Measurements from ENCODE around the gene PAX5. TPM values are rescaled to one million over a fixed set of nuclear protein-coding genes. Genes with fewer than 3 reads are reported as not detected.

PAX5 gene
- total and polyA plus RNA-seq, 5 donors: 0.03 TPM; not detected in 4

DNA sequence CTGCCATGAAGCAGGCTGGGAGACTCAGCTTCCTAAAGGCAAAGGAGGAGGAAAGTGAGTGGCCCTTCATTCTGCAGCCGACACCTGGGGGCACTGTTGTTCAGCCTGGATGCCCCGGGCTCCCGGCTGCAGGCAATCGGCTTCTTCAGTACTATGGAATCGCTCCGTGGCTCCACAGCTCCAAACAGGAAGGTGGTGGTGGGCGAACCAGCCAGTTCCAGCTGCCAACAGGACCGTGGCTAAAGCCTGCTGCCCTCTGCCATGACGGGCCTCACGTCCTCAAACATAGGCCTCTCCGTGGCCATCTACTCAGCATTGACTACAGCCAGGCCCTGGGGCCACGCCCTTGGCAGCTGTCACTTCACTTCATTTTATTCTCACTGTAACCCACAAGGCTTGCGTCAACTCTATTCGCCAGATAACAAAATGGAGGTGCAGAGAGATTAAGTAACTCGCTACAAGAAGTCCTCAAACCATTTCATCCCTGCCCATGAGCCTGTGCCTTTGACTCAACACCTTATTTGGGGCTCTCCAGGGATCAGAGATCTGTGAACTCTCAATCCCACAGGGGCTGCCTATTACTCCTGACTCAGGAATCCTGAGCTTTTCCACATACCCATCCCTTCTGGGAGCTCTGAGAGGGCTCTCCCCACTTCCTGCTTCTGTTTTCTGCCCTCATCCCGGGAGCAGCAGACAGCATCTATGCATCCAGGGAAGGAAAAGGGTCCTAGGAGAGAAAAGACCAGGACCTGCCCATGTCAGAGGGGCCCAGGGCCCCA lies 38.0 kb downstream of the PAX5 start:
- peak; percentile 65 to 76 for ATAC-seq
- H3K4me3 ChIP-seq (ENCODE audit: low read length): no peak overlapping the region

DNA sequence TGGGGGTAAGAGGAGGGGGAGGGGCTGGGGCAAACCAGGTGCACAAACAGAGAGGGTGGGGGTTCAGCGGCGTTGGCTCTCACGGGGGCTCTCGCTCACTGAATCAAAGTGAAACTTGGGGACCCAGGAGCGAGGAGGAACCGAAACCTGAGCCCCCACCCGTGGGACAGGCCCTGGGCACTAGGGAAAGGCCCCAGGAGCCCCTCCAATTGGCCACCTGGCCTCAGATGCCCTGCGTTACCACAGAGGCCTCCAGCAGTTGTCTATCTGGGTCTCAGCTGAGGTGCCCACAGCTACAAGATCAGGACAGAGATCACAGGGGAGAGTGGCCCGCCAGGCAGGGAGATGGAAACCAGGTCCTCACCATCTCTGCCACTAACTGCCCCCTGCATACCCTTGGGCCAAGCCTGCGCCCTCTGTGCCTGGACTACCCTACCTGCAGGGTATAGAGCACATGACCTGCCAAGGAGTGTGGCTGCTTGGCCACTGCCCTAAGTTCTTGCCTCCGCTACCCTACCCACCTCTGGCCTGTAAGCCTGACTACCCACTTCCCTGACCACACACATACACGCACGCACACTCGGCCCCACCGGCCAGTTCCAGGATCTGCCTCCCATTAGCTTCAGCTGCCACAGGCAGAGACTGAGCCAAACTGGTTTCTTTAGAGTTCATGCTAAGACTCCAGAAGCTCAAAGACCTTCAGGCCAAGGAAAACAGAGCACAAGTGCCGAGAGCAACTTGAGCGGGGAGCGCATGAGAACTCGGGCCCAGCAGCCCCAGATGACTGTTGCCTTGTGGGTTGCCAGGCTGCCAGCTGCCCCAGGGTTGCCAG lies 39.9 kb downstream of the PAX5 start:
- 73% methylated on average over 19 of the region's 19 CpGs for WGBS
- peaks cover 8% of the 10 kb centered on the region for H3K9me3 ChIP-seq (ENCODE audit: control insufficient read depth, low read length)
- no peak overlapping the region for H3K4me3 ChIP-seq (ENCODE audit: low read length)
- ATAC-seq (no peak), DNase-seq (no peak)
- H3K27me3 ChIP-seq (ENCODE audit: control insufficient read depth, insufficient read depth): no peaks in the 10 kb centered on the region
- H3K27ac ChIP-seq (ENCODE audit: low read length): no peak overlapping the region
- no peaks in the 10 kb centered on the region for H3K4me1 ChIP-seq (ENCODE audit: control insufficient read depth, insufficient read depth, low read length)
- intact Hi-C loops (cut with DNase I): loop anchor here in 1 of 4 donors (10.0 kb wide), 1 partner anchor 261 kb away; no protein-coding TSS in a partner anchor

More for the DNA sequence above, 38.0 kb downstream of the PAX5 start:
- DNase-seq: peak; percentile 44 to 67 (median 61)
- Histone ChIP-seq H3K4me1 (ENCODE audit: control insufficient read depth, insufficient read depth, low read length) (no peaks in the 10 kb centered on the region), H3K9me3 (ENCODE audit: control insufficient read depth, low read length) (peaks cover 4% of the 10 kb centered on the region), H3K27me3 (ENCODE audit: control insufficient read depth, insufficient read depth) (no peaks in the 10 kb centered on the region), H3K27ac (ENCODE audit: low read length) (no peak overlapping the region)
- 16% methylated on average over 16 of the region's 16 CpGs for WGBS
- intact Hi-C loops (cut with DNase I): loop anchor here in 1 of 4 donors (10.0 kb wide), 1 partner anchor 259 kb away; no protein-coding TSS in a partner anchor

- Histone ChIP-seq H3K9me3 (ENCODE audit: control insufficient read depth, low read length) (peaks cover 8% of the 10 kb centered on the region), H3K27ac (ENCODE audit: low read length) (no peak overlapping the region), H3K4me3 (ENCODE audit: low read length) (no peak overlapping the region), H3K27me3 (ENCODE audit: control insufficient read depth, insufficient read depth) (no peaks in the 10 kb centered on the region), H3K4me1 (ENCODE audit: control insufficient read depth, insufficient read depth, low read length) (no peaks in the 10 kb centered on the region)
- intact Hi-C loops (cut with DNase I): loop anchor here in 1 of 4 donors (10.0 kb wide), 1 partner anchor 262 kb away; no protein-coding TSS in a partner anchor
- 50% methylated on average over 7 of the region's 7 CpGs for WGBS
- no peak for DNase-seq
- ATAC-seq: no peak
Measured at GRCh38 chr9:36992501-36993316, 41.4 kb downstream of the PAX5 start.

DNA sequence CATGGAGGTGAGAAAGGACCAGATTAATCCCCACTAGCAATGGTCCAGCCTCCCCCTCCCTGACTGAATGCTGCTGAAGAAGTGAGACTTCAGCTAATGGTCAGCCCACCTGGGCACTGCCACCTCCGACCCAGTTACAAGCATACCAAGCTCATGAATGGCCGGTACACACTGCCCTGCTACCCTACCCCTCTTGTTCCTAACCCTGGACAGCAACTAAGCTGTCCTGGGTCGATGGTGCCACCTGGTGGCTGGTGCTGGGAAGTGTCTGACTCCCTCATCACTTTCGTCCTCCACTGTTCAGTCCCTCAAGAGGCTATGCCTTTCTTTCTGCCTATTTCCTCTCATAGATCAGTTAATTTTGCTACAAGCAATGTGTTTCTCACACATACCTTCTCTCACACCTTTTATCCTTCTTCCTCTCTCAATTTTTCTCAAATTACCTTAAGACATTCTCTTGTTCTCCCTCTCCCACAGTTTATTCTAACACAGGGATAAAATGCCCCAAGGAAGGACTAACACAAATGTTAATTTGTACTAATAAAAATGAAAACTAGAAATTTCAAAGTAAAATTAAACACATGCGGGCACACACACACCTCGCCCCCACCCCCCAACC lies 42.4 kb downstream of the PAX5 start:
- Histone ChIP-seq H3K4me3 (ENCODE audit: low read length) (no peak overlapping the region), H3K9me3 (ENCODE audit: control insufficient read depth, low read length) (peaks cover 8% of the 10 kb centered on the region), H3K4me1 (ENCODE audit: control insufficient read depth, insufficient read depth, low read length) (no peaks in the 10 kb centered on the region), H3K27ac (ENCODE audit: low read length) (no peak overlapping the region), H3K27me3 (ENCODE audit: control insufficient read depth, insufficient read depth) (no peaks in the 10 kb centered on the region)
- DNase-seq: no peak
- intact Hi-C loops (cut with DNase I): loop anchor here in 1 of 4 donors (10.0 kb wide), 1 partner anchor 263 kb away; no protein-coding TSS in a partner anchor
- WGBS: 10% methylated on average over 6 of the region's 6 CpGs
- ATAC-seq: no peak

DNA sequence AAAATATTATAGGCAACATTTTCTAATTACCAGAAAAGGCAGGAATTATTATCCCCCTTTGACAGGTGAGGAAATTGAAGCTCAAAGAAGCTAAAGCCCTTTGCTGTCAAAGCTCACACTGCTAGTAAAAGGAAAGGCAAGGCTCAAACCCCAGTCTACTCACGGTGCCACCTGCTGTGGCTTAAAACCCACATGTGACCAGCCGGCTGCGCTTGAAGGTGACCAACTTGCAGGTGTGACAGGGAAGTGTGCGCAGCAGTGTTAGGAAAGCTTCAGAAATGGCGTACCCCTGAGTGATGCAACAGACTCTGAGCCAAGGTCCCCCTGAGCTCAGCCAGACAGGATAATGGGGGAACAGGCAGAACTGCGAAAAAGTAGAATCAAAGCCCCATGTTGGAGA lies 45.2 kb downstream of the PAX5 start:
- intact Hi-C loops (cut with DNase I): no loop called here
- Histone ChIP-seq H3K4me1 (ENCODE audit: control insufficient read depth, insufficient read depth, low read length) (no peaks in the 10 kb centered on the region), H3K27me3 (ENCODE audit: control insufficient read depth, insufficient read depth) (no peaks in the 10 kb centered on the region), H3K27ac (ENCODE audit: low read length) (no peak overlapping the region), H3K4me3 (ENCODE audit: low read length) (no peak overlapping the region), H3K9me3 (ENCODE audit: control insufficient read depth, low read length) (peaks cover 8% of the 10 kb centered on the region)
- ATAC-seq (no peak), DNase-seq (no peak)
- WGBS: 33% methylated on average over 6 of the region's 6 CpGs

DNA sequence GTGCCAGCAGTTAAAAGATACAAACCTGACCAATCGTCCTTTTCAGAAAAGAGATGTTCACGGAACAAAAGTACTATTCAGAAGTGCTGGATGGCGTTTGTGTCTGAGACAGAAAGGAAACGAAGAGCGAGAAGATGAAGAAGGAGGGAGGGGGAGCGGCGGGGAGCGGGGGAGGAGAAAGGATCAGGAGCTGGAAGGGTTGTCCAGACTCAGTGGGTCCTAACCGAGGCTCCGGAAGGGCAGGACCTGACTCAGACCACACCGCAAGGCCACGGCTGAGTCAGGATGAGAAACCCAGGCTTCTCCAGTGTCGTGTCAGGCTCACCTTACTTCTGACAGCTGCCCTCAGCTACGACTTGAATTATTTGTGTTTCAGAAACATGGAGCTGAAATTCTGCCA lies 46.2 kb downstream of the PAX5 start:
- DNase-seq: no peak
- H3K4me1 ChIP-seq (ENCODE audit: control insufficient read depth, insufficient read depth, low read length): no peaks in the 10 kb centered on the region
- no peak overlapping the region for H3K27ac ChIP-seq (ENCODE audit: low read length)
- no peak for ATAC-seq
- WGBS: 4% methylated on average over 14 of the region's 14 CpGs
- intact Hi-C loops (cut with DNase I): no loop called here
- H3K4me3 ChIP-seq (ENCODE audit: low read length): no peak overlapping the region
- H3K27me3 ChIP-seq (ENCODE audit: control insufficient read depth, insufficient read depth): no peaks in the 10 kb centered on the region
- H3K9me3 ChIP-seq (ENCODE audit: control insufficient read depth, low read length): peaks cover 8% of the 10 kb centered on the region

GRCh38 chr9:36987409-36987808 lies 46.7 kb downstream of the PAX5 start:
- intact Hi-C loops (cut with DNase I): no loop called here
- DNase-seq: no peak
- Histone ChIP-seq H3K27me3 (ENCODE audit: control insufficient read depth, insufficient read depth) (no peaks in the 10 kb centered on the region), H3K4me3 (ENCODE audit: low read length) (no peak overlapping the region), H3K4me1 (ENCODE audit: control insufficient read depth, insufficient read depth, low read length) (no peaks in the 10 kb centered on the region), H3K9me3 (ENCODE audit: control insufficient read depth, low read length) (peaks cover 8% of the 10 kb centered on the region), H3K27ac (ENCODE audit: low read length) (no peak overlapping the region)
- ATAC-seq: no peak
- 16% methylated on average over 10 of the region's 10 CpGs for WGBS

DNA sequence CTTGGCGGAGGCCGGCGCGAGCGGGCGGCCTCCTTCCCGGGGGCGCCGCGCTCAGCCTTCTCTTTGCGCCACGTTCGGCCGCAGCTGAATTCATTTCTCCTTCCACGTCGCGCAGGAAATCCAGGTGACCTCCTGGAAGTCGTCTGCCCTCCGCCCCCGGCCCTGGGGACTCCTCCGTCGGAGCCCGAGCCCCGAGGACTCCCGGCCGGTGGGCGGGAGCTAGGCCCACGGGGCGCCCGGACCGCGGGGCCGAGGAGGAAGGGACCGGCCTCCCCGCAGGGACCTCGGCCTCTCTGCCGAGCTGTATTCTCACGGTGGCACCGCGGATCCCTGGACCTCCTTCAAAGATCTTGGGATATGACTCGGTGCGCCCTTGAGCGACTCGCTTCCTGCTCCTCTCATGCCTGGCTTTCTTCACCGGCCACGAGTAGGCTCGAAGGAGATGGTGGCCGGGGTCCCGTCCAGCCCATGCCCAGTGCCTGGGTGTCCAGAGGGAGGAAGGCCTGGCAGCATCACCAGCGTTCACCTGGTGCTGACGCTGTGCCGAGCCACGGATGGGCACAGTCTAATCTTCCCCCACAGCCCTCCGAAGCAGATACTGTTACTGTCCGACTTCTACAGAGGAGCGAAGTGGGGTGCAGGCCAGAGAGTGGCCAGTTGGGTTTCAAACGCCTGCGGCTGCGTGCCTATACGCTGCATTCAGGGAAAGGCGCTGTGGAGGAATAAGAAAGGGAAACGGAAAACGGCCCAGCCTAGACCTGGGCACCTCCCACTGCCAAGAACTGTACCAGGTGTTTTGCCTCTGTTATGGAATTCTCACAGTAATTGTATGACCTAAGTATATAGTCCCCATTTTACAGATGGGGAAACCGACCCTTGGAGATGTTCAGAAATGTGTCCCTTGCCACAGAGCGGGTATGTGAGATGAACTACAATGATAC lies 47.3 kb downstream of the PAX5 start:
- ATAC-seq (no peak), DNase-seq (no peak)
- H3K4me1 ChIP-seq (ENCODE audit: control insufficient read depth, insufficient read depth, low read length): no peaks in the 10 kb centered on the region
- no peak overlapping the region for H3K27ac ChIP-seq (ENCODE audit: low read length)
- H3K27me3 ChIP-seq (ENCODE audit: control insufficient read depth, insufficient read depth): no peaks in the 10 kb centered on the region
- H3K9me3 ChIP-seq (ENCODE audit: control insufficient read depth, low read length): peaks cover 8% of the 10 kb centered on the region
- no peak overlapping the region for H3K4me3 ChIP-seq (ENCODE audit: low read length)
- intact Hi-C loops (cut with DNase I): no loop called here
- WGBS: 4% methylated on average over 65 of the region's 65 CpGs

GRCh38 chr9:36985769-36986467 lies 48.1 kb downstream of the PAX5 start:
- H3K27ac ChIP-seq (ENCODE audit: low read length): no peak overlapping the region
- peak overlapping the region; percentile 2 for H3K4me3 ChIP-seq (ENCODE audit: low read length)
- 1% methylated on average over 70 of the region's 70 CpGs for WGBS
- intact Hi-C loops (cut with DNase I): no loop called here
- DNase-seq (no peak), ATAC-seq (no peak)
- H3K27me3 ChIP-seq (ENCODE audit: control insufficient read depth, insufficient read depth): no peaks in the 10 kb centered on the region
- H3K4me1 ChIP-seq (ENCODE audit: control insufficient read depth, insufficient read depth, low read length): no peaks in the 10 kb centered on the region
- peaks cover 3% of the 10 kb centered on the region for H3K9me3 ChIP-seq (ENCODE audit: control insufficient read depth, low read length)
